Suprapubic skin (tissue), 4 donors: ENCODE measurements around the gene PODNL1. TPM values are rescaled to one million over a fixed set of nuclear protein-coding genes. Genes with fewer than 3 reads are reported as not detected.
A peak's percentile ranks its signal among the peaks of the same experiment; 100 is the strongest.

ENCODE experiments used
- DNase-seq, 2 donors: peaks; one replicate each; pipeline ENCODE4 v3.0.0-alpha.2; 2019; ENCODE audit warnings: low spot score in 2 of 2
- H3K27ac ChIP-seq: fragments of 200-600 bp; sonication (generic); one replicate; pipeline ENCODE4 v1.5.1; 2019
- H3K27me3 ChIP-seq: fragments of 200-600 bp; sonication (generic); one replicate; pipeline ENCODE4 v1.5.1; 2019
- H3K36me3 ChIP-seq: fragments of 200-600 bp; sonication (generic); one replicate; pipeline ENCODE4 v1.5.1; 2019
- H3K4me1 ChIP-seq: fragments of 200-600 bp; sonication (generic); one replicate; pipeline ENCODE4 v1.5.1; 2019
- H3K4me3 ChIP-seq: fragments of 200-600 bp; sonication (generic); one replicate; pipeline ENCODE4 v1.5.1; 2019; ENCODE audit warnings: mild to moderate bottlenecking
- H3K9me3 ChIP-seq: fragments of 200-600 bp; sonication (generic); one replicate; pipeline ENCODE4 v1.5.1; 2019
- EP300 ChIP-seq: sonication (generic); formaldehyde crosslinking; IDR thresholded peaks from one replicate; pipeline ENCODE4 v1.6.1; 2017; ENCODE audit warnings: antibody characterized with exemption
- POLR2A ChIP-seq, 2 donors: fragments of 450-650 bp; IDR thresholded peaks; one replicate each; pipeline ENCODE4 v1.6.1; 2017; ENCODE audit warnings: antibody characterized with exemption in 2 of 2, mild to moderate bottlenecking in 2 of 2, moderate library complexity in 2 of 2
- POLR2AphosphoS5 ChIP-seq, 3 donors: sonication (generic); formaldehyde crosslinking; IDR thresholded peaks; one replicate each; pipeline ENCODE4 v1.6.1; 2017; ENCODE audit warnings: antibody characterized with exemption in 3 of 3
- WGBS: methylation state at CpG from one replicate; pipeline ENCODE4 v1.1.5; 2018; 5-methylcytosine and 5-hydroxymethylcytosine counted together
- total RNA-seq, 4 donors: library from RNA; depleted of rRNA; stranded (reverse); fragments of >200 nt; gene quantifications; one replicate each; pipeline ENCODE4 v1.1.0, GENCODE V29; 2016
- TF ChIP-seq, protein P1 (sequence below), 2 donors: fragments of 200-600 bp in 1 of 2; fragments of 450-650 bp in 1 of 2; sonication (generic) in 1 of 2; IDR thresholded peaks; one replicate each; pipeline ENCODE4 v1.5.1; 2016 to 2019; ENCODE audit warnings: antibody characterized with exemption in 2 of 2, mild to moderate bottlenecking in 1 of 2, moderate library complexity in 1 of 2

Gene PODNL1
- total RNA-seq, 4 donors from 2014 or later = 2.3 to 10.6 (median 5.7) TPM

DNA sequence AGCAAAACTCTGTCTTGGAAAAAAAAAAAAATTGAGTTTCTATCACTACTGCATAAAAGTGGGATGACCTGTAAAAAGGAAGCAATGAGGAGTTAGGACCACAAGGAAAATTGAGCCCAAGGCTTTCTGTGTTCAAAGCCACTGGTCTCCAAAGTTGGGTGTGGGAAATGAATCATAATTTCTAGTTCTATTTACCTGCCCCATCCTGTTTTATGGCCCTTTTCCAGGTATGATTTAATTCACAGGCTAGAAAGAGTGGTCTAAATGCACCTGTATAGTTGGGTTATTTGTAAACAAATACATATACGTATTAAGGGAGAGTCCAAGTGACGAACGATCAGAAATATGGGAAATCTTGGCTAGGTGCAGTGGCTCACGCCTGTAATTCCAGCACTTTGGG, 8.2 kb upstream of the PODNL1 start:
- no peaks in the 10 kb centered on the region for H3K36me3 ChIP-seq
- 79% methylated on average over 4 of the region's 4 CpGs for WGBS
- no peak overlapping the region for H3K27ac ChIP-seq
- no peak for TF ChIP-seq POLR2A (IDR thresholded peaks at IDR 0.05)
- no peak for TF ChIP-seq POLR2AphosphoS5 (IDR thresholded peaks at IDR 0.05)
- TF ChIP-seq EP300 = no peak
- TF ChIP-seq, protein P1, sequence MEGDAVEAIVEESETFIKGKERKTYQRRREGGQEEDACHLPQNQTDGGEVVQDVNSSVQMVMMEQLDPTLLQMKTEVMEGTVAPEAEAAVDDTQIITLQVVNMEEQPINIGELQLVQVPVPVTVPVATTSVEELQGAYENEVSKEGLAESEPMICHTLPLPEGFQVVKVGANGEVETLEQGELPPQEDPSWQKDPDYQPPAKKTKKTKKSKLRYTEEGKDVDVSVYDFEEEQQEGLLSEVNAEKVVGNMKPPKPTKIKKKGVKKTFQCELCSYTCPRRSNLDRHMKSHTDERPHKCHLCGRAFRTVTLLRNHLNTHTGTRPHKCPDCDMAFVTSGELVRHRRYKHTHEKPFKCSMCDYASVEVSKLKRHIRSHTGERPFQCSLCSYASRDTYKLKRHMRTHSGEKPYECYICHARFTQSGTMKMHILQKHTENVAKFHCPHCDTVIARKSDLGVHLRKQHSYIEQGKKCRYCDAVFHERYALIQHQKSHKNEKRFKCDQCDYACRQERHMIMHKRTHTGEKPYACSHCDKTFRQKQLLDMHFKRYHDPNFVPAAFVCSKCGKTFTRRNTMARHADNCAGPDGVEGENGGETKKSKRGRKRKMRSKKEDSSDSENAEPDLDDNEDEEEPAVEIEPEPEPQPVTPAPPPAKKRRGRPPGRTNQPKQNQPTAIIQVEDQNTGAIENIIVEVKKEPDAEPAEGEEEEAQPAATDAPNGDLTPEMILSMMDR (IDR thresholded peaks at IDR 0.05) = no peak
- H3K4me1 ChIP-seq = no peaks in the 10 kb centered on the region
- H3K27me3 ChIP-seq = no peaks in the 10 kb centered on the region
- no peaks in the 10 kb centered on the region for H3K9me3 ChIP-seq
- DNase-seq = no peak
- no peak overlapping the region for H3K4me3 ChIP-seq

DNA sequence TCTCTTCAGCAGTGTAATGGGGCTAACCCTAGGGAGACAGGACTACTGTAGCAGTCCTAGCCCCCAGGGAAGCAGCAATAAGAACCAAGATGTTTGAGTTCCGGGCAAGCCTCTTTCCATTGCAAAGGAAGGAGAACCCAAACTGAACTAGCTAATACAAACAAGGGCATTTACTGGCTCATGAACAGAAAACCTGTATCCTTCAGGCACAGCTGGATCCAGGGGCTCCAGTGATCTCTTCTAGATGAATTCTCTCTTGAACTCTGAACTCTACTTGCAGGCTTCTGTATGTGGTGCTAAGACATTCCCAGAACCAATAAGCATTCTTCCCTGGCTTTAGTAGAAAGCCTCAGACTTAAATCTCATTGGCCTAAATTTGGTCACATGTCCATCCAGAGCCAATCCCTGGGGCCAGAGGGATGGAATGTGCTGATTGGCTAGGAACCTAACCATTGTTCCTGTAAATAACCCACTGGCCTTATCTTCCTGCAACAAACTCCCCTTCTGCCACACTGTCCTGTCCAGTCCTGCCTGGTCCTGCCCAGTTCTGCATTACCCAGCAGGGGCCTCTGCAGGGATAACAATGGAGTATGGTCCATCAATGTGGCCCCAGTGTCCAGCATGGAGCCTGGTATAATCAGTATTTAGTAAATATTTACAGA, 3.9 kb upstream of the PODNL1 start:
- no peaks in the 10 kb centered on the region for H3K9me3 ChIP-seq
- H3K4me1 ChIP-seq = peaks cover 15% of the 10 kb centered on the region
- WGBS = 100% methylated on average over 1 of the region's 1 CpG

GRCh38 chr19:13937479-13938300, 527 bp downstream of the PODNL1 start:
- H3K27me3 ChIP-seq = peaks cover 9% of the 10 kb centered on the region
- H3K4me3 ChIP-seq = peak overlapping the region; percentile 33
- H3K27ac ChIP-seq = no peak overlapping the region

More for the DNA sequence above, 3.9 kb upstream of the PODNL1 start:
- no peak overlapping the region for H3K4me3 ChIP-seq
- no peak overlapping the region for H3K27ac ChIP-seq
- TF ChIP-seq, protein P1 (IDR thresholded peaks at IDR 0.05) = no peak
- TF ChIP-seq POLR2A (IDR thresholded peaks at IDR 0.05) = no peak
- no peak for TF ChIP-seq EP300
- TF ChIP-seq POLR2AphosphoS5 (IDR thresholded peaks at IDR 0.05) = no peak
- no peaks in the 10 kb centered on the region for H3K36me3 ChIP-seq
- DNase-seq = no peak
- H3K27me3 ChIP-seq = peaks cover 9% of the 10 kb centered on the region

DNA sequence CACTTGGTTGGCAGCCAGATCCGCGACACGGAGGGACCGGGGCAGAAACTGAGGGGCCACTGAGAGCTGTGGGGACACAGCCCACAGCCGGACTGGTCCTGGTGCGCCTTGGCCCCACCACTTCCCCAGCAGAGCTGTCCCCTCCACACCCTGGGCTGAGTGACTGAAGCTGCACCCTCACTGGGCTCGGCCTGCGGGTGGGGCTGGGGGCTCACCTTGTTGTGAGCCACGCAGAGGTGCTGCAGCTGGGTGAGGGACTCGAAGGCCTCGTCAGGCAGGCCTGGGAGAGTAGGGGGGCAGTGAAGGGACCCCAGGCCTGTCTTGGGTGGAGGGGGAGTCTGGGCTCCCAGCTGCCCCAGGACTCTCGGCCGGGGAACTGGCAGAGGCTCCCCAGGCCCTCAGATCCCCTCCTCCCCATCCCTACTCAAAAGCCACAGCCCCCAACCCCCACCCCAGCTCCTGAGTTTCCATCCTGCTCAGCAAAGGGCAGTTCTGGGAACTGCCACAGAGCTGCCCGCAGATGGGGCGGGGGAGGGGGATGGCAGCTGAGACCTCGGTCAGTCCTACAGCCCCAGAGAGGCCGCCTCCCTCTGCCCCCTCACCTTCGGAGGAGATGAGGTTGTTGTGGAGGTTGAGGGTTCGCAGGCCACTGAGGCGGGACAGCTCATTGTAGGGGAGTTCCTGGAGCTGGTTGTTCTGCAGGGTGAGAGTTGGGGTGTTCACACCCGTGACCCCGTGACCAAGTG, 2.3 kb downstream of the PODNL1 start:
- no peak for DNase-seq
- peaks cover 9% of the 10 kb centered on the region for H3K27me3 ChIP-seq
- H3K4me1 ChIP-seq = peaks cover 15% of the 10 kb centered on the region
- H3K4me3 ChIP-seq = no peak overlapping the region
- WGBS = 89% methylated on average over 4 of the region's 22 CpGs
- H3K36me3 ChIP-seq = peaks cover 9% of the 10 kb centered on the region
- no peak overlapping the region for H3K27ac ChIP-seq
- TF ChIP-seq, protein P1 (IDR thresholded peaks at IDR 0.05) = no peak
- TF ChIP-seq POLR2A (IDR thresholded peaks at IDR 0.05) = no peak
- no peak for TF ChIP-seq EP300
- no peak for TF ChIP-seq POLR2AphosphoS5 (IDR thresholded peaks at IDR 0.05)
- H3K9me3 ChIP-seq = no peaks in the 10 kb centered on the region

More at GRCh38 chr19:13937479-13938300, 527 bp downstream of the PODNL1 start:
- WGBS = 31% methylated on average over 9 of the region's 29 CpGs
- Histone ChIP-seq H3K9me3 (no peaks in the 10 kb centered on the region), H3K36me3 (no peaks in the 10 kb centered on the region), H3K4me1 (peaks cover 15% of the 10 kb centered on the region)
- DNase-seq = no peak
- TF ChIP-seq POLR2A (IDR thresholded peaks at IDR 0.05) (no peak), EP300 (no peak), POLR2AphosphoS5 (IDR thresholded peaks at IDR 0.05) (no peak)
- TF ChIP-seq, protein P1 (IDR thresholded peaks at IDR 0.05) = no peak

DNA sequence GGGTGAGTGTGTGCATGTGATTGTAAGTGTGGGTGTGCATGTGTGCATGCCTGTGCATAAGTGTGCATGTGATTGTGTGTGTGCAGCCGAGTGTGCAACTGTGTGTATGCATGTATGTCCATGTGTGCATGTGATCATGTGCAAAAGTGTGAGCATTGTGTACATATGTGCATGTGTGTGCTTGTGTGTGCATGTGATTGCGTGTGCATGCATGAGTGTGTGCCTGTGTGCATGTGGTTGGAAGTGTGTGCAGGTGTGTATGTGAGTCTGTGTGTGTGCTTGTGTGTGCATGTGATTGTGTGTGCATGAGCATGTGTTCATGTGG, 3.5 kb downstream of the PODNL1 start:
- Histone ChIP-seq H3K4me1 (peaks cover 15% of the 10 kb centered on the region), H3K4me3 (no peak overlapping the region), H3K9me3 (no peaks in the 10 kb centered on the region), H3K36me3 (peaks cover 20% of the 10 kb centered on the region), H3K27ac (no peak overlapping the region), H3K27me3 (peaks cover 9% of the 10 kb centered on the region)
- no peak for TF ChIP-seq EP300
- TF ChIP-seq, protein P1 (IDR thresholded peaks at IDR 0.05) = no peak
- TF ChIP-seq POLR2A (IDR thresholded peaks at IDR 0.05) = no peak
- no peak for TF ChIP-seq POLR2AphosphoS5 (IDR thresholded peaks at IDR 0.05)
- DNase-seq = no peak
- WGBS = 82% methylated on average over 2 of the region's 2 CpGs
